ENCODE results near the gene ATP2C2. TPM values are rescaled to one million over a fixed set of nuclear protein-coding genes. Genes with fewer than 3 reads are reported as not detected.
"Not testable (repeated sequence)": the region's sequence is repeated elsewhere in the genome, so short reads cannot be mapped to it uniquely, and the experiment has no call there.

ATP2C2 gene
- total RNA-seq, 1 experiment from 2014 or later, result not detected

- intact Hi-C loops (cut with micrococcal nuclease); POLR2A ChIA-PET; H3K9me3 Mint-ChIP-seq (ENCODE audit: unreplicated experiment); H3K27ac Mint-ChIP-seq (ENCODE audit: low read depth, unreplicated experiment); H3K36me3 Mint-ChIP-seq (ENCODE audit: insufficient read depth, unreplicated experiment); H3K4me1 Mint-ChIP-seq (ENCODE audit: insufficient read depth, unreplicated experiment); CTCF ChIA-PET; H3K4me3 Mint-ChIP-seq (ENCODE audit: unreplicated experiment); BruUV-seq (replicated peaks): not testable (repeated sequence)
- peak; percentile 66 for DNase-seq (ENCODE audit: unreplicated experiment)
- H3K27me3 Mint-ChIP-seq (ENCODE audit: insufficient read depth, unreplicated experiment), result peaks cover 60% of the 10 kb centered on the region
Measured at GRCh38 chr16:84403435-84403834, 35.1 kb downstream of the ATP2C2 start.

GRCh38 chr16:84404324-84404723 lies 36.0 kb downstream of the ATP2C2 start:
- Mint-ChIP-seq H3K27ac (ENCODE audit: low read depth, unreplicated experiment) (no peak overlapping the region), H3K4me3 (ENCODE audit: unreplicated experiment) (no peak overlapping the region), H3K9me3 (ENCODE audit: unreplicated experiment) (no peaks in the 10 kb centered on the region), H3K27me3 (ENCODE audit: insufficient read depth, unreplicated experiment) (peaks cover 62% of the 10 kb centered on the region), H3K36me3 (ENCODE audit: insufficient read depth, unreplicated experiment) (no peaks in the 10 kb centered on the region), H3K4me1 (ENCODE audit: insufficient read depth, unreplicated experiment) (no peaks in the 10 kb centered on the region)
- no peak for TF ChIP-seq CTCF (IDR thresholded peaks at IDR 0.05; ENCODE audit: unreplicated experiment)
- intact Hi-C loops (cut with micrococcal nuclease), result no loop called here
- ChIA-PET POLR2A (no interaction called here), CTCF (no interaction called here)
- no TSS peak for BruUV-seq (replicated peaks)
- DNase-seq (ENCODE audit: unreplicated experiment), result no peak

GRCh38 chr16:84404936-84405639 lies 36.8 kb downstream of the ATP2C2 start:
- H3K27me3 Mint-ChIP-seq (ENCODE audit: insufficient read depth, unreplicated experiment), result peaks cover 62% of the 10 kb centered on the region
- no peaks in the 10 kb centered on the region for H3K36me3 Mint-ChIP-seq (ENCODE audit: insufficient read depth, unreplicated experiment)
- no peaks in the 10 kb centered on the region for H3K4me1 Mint-ChIP-seq (ENCODE audit: insufficient read depth, unreplicated experiment)
- H3K4me3 Mint-ChIP-seq (ENCODE audit: unreplicated experiment), result no peak overlapping the region
- CTCF ChIA-PET, result no interaction called here
- no peak for TF ChIP-seq CTCF (IDR thresholded peaks at IDR 0.05; ENCODE audit: unreplicated experiment)
- H3K9me3 Mint-ChIP-seq (ENCODE audit: unreplicated experiment), result no peaks in the 10 kb centered on the region
- intact Hi-C loops (cut with micrococcal nuclease), result no loop called here
- no peak overlapping the region for H3K27ac Mint-ChIP-seq (ENCODE audit: low read depth, unreplicated experiment)
- POLR2A ChIA-PET, result no interaction called here
- no peak for DNase-seq (ENCODE audit: unreplicated experiment)
- BruUV-seq (replicated peaks), result no TSS peak

- H3K27me3 Mint-ChIP-seq (ENCODE audit: insufficient read depth, unreplicated experiment), result peaks cover 57% of the 10 kb centered on the region
- no peak for DNase-seq (ENCODE audit: unreplicated experiment)
- ChIA-PET CTCF (interaction anchor here (0.6 kb wide), 1 partner anchor 18 kb away, joined by 4 read pairs; no protein-coding TSS in a partner anchor), POLR2A (no interaction called here)
- H3K36me3 Mint-ChIP-seq (ENCODE audit: insufficient read depth, unreplicated experiment), result no peaks in the 10 kb centered on the region
- no peaks in the 10 kb centered on the region for H3K9me3 Mint-ChIP-seq (ENCODE audit: unreplicated experiment)
- TF ChIP-seq CTCF (IDR thresholded peaks at IDR 0.05; ENCODE audit: unreplicated experiment), result no peak
- intact Hi-C loops (cut with micrococcal nuclease), result no loop called here
- no peak overlapping the region for H3K27ac Mint-ChIP-seq (ENCODE audit: low read depth, unreplicated experiment)
- BruUV-seq (replicated peaks), result no TSS peak
- H3K4me3 Mint-ChIP-seq (ENCODE audit: unreplicated experiment), result no peak overlapping the region
- no peaks in the 10 kb centered on the region for H3K4me1 Mint-ChIP-seq (ENCODE audit: insufficient read depth, unreplicated experiment)
Measured at GRCh38 chr16:84406006-84406963, 37.9 kb downstream of the ATP2C2 start.

Data from MCF 10A (cell line).